Testis (tissue), 3 donors: ENCODE measurements around the gene HEY2. TPM values are rescaled to one million over a fixed set of nuclear protein-coding genes. Genes with fewer than 3 reads are reported as not detected.
A peak's percentile ranks its signal among the peaks of the same experiment; 100 is the strongest.

Source experiments
- DNase-seq: peaks from one replicate; pipeline ENCODE4 v3.0.0-alpha.2; 2019
- H3K27ac ChIP-seq, 2 donors: fragments of 200-600 bp; sonication (generic); one replicate each; pipeline ENCODE4 v1.5.1; 2019
- H3K27me3 ChIP-seq: fragments of 200-600 bp; sonication (generic); one replicate; pipeline ENCODE4 v1.5.1; 2019
- H3K36me3 ChIP-seq: fragments of 200-600 bp; sonication (generic); one replicate; pipeline ENCODE4 v1.5.1; 2017; ENCODE audit warnings: low read depth; ENCODE audit errors: missing control alignments
- H3K4me1 ChIP-seq: fragments of 200-600 bp; sonication (generic); one replicate; pipeline ENCODE4 v1.5.1; 2019
- H3K4me3 ChIP-seq, 2 donors: fragments of 200-600 bp; sonication (generic); one replicate each; pipeline ENCODE4 v1.5.1; 2017 to 2019
- H3K9me3 ChIP-seq: fragments of 200-600 bp; sonication (generic); one replicate; pipeline ENCODE4 v1.5.1; 2017
- CTCF ChIP-seq, 3 experiments: fragments of 450-650 bp in 2 of 3; fragments of 200-600 bp in 1 of 3; sonication (generic) in 1 of 3; IDR thresholded peaks; one replicate each; pipeline ENCODE4 v1.5.1; 2016 to 2019; ENCODE audit warnings: antibody characterized with exemption in 3 of 3, mild to moderate bottlenecking in 2 of 3, moderate library complexity in 1 of 3
- POLR2A ChIP-seq: fragments of 450-650 bp; IDR thresholded peaks from one replicate; pipeline ENCODE4 v1.6.1; 2017; ENCODE audit warnings: antibody characterized with exemption, mild to moderate bottlenecking, moderate library complexity
- WGBS, 2 donors: methylation state at CpG; one replicate each; pipeline ENCODE4 v1.1.5; 2018; 5-methylcytosine and 5-hydroxymethylcytosine counted together
- intact Hi-C: fragments of 100-400 bp; cut with DNase I; formaldehyde crosslinking; loops from one replicate; pipeline ENCODE4 v1.15.1; 2023; ENCODE audit warnings: low total_unique reads
- polyA plus RNA-seq: library from polyadenylated mRNA; stranded (reverse); fragments of 350-450 nt; fragmentation: Illumina TruSeq; extraction: RNeasy Lipid Tissue Mini Kit (QIAGEN cat#74804); gene quantifications from one replicate; pipeline ENCODE4 v1.2.3, GENCODE V29; 2014; ENCODE audit warnings: low read depth, low replicate concordance; ENCODE audit not compliant: insufficient read depth
- total RNA-seq, 2 donors: library from RNA; depleted of rRNA; stranded (reverse); fragments of >200 nt; gene quantifications; one replicate each; pipeline ENCODE4 v1.2.3, GENCODE V29; 2016

The HEY2 gene
- total and polyA plus RNA-seq, 3 donors from 2014 or later = 7.3 to 12.3 (median 8.7) TPM

GRCh38 chr6:125749865-125750691 is 646 bp downstream of the HEY2 start:
- TF ChIP-seq POLR2A = no peak
- no peak for TF ChIP-seq CTCF (IDR thresholded peaks at IDR 0.05)
- Histone ChIP-seq H3K27ac (peak overlapping the region; percentile 74 to 90), H3K27me3 (no peaks in the 10 kb centered on the region), H3K4me1 (peaks cover 6% of the 10 kb centered on the region), H3K36me3 (no peaks in the 10 kb centered on the region), H3K4me3 (peak overlapping the region; percentile 60 to 80), H3K9me3 (no peaks in the 10 kb centered on the region)
- intact Hi-C loops = loop anchor here (5.0 kb wide), 1 partner anchor 438 kb away; no protein-coding TSS in a partner anchor
- peak; percentile 54 for DNase-seq
- WGBS, 2 donors = 3% methylated on average over 25 to 35 of the region's 35 CpGs

- Histone ChIP-seq H3K9me3 (no peaks in the 10 kb centered on the region), H3K27ac (no peak overlapping the region), H3K4me3 (peak overlapping the region; percentile 60 to 80), H3K36me3 (no peaks in the 10 kb centered on the region), H3K27me3 (no peaks in the 10 kb centered on the region), H3K4me1 (peaks cover 3% of the 10 kb centered on the region)
- 12 to 29% methylated on average over 4 of the region's 4 CpGs for WGBS, 2 donors
- no peak for DNase-seq
- TF ChIP-seq POLR2A (no peak), CTCF (IDR thresholded peaks at IDR 0.05) (no peak)
- intact Hi-C loops = loop anchor here (5.0 kb wide), 1 partner anchor 439 kb away; no protein-coding TSS in a partner anchor
Measured at GRCh38 chr6:125750692-125751333, 1.4 kb downstream of the HEY2 start.

GRCh38 chr6:125751334-125751916 is 2.0 kb downstream of the HEY2 start:
- no peaks in the 10 kb centered on the region for H3K36me3 ChIP-seq
- no peak for DNase-seq
- H3K4me1 ChIP-seq = no peaks in the 10 kb centered on the region
- peak overlapping the region in 1 of 2 donors; percentile 3 for H3K4me3 ChIP-seq
- no peaks in the 10 kb centered on the region for H3K9me3 ChIP-seq
- 54 to 58% methylated on average over 6 of the region's 6 CpGs for WGBS, 2 donors
- H3K27ac ChIP-seq = peak overlapping the region in 1 of 2 donors; percentile 22
- TF ChIP-seq CTCF (IDR thresholded peaks at IDR 0.05) (no peak), POLR2A (no peak)
- intact Hi-C loops = loop anchor here (5.0 kb wide), 1 partner anchor 439 kb away; no protein-coding TSS in a partner anchor
- H3K27me3 ChIP-seq = no peaks in the 10 kb centered on the region

- intact Hi-C loops = loop anchor here (5.0 kb wide), 1 partner anchor 440 kb away; no protein-coding TSS in a partner anchor
- 77 to 80% methylated on average over 2 of the region's 2 CpGs for WGBS, 2 donors
- Histone ChIP-seq H3K4me1 (no peaks in the 10 kb centered on the region), H3K9me3 (no peaks in the 10 kb centered on the region), H3K27me3 (no peaks in the 10 kb centered on the region), H3K27ac (peak overlapping the region in 1 of 2 donors; percentile 39), H3K36me3 (no peaks in the 10 kb centered on the region), H3K4me3 (no peak overlapping the region)
- TF ChIP-seq POLR2A (no peak), CTCF (IDR thresholded peaks at IDR 0.05) (no peak)
- DNase-seq = no peak
Measured at GRCh38 chr6:125752773-125753172, 3.3 kb downstream of the HEY2 start.
